VCaP (cell line): Measurements from ENCODE around the gene PEX26.

Source experiments
- H3K27ac ChIP-seq: fragments of 450-650 bp; 2 replicates; pipeline ENCODE4 v1.5.1; 2017
- CTCF ChIP-seq: fragments of 450-650 bp; conservative IDR thresholded peaks from 2 replicates; pipeline ENCODE4 v1.5.1; 2017; ENCODE audit warnings: mild to moderate bottlenecking, moderate library complexity

PEX26 gene

GRCh38 chr22:18077087-18077638 lies 627 bp upstream of the PEX26 start:
- H3K27ac ChIP-seq = peak overlapping the region; percentile 84
- no peak for TF ChIP-seq CTCF

GRCh38 chr22:18078329-18079041 lies 695 bp downstream of the PEX26 start:
- H3K27ac ChIP-seq = peak overlapping the region; percentile 84
- no peak; the same call in 1 of the 2 replicates for TF ChIP-seq CTCF

- TF ChIP-seq CTCF = no peak
- no peak overlapping the region for H3K27ac ChIP-seq
Measured at GRCh38 chr22:18079706-18080233, 2.0 kb downstream of the PEX26 start.

GRCh38 chr22:18081416-18081815 lies 3.6 kb downstream of the PEX26 start:
- no peak for TF ChIP-seq CTCF
- no peak overlapping the region for H3K27ac ChIP-seq

- no peak for TF ChIP-seq CTCF
- no peak overlapping the region for H3K27ac ChIP-seq
Measured at GRCh38 chr22:18082467-18082866, 4.7 kb downstream of the PEX26 start.

GRCh38 chr22:18083406-18083805 lies 5.6 kb downstream of the PEX26 start:
- H3K27ac ChIP-seq = no peak overlapping the region
- TF ChIP-seq CTCF = no peak

- TF ChIP-seq CTCF = no peak
- no peak overlapping the region for H3K27ac ChIP-seq
Measured at GRCh38 chr22:18085188-18085587, 7.4 kb downstream of the PEX26 start.
